Measurements from ENCODE around the gene TCF25. TPM values are rescaled to one million over a fixed set of nuclear protein-coding genes. Genes with fewer than 3 reads are reported as not detected.

TCF25 gene
- total and polyA plus RNA-seq, 8 donors = 147 to 189 (median 160) TPM

GRCh38 chr16:89918453-89919347, 45.3 kb downstream of the TCF25 start, which contains the start of gene MC1R:
TSS of gene MC1R (plus strand) at chr16:89918862. CDS start at chr16:89919259, 397 bp downstream.
- Histone ChIP-seq H3K27ac (peak within 1 kb of the TSS; percentile 15 to 62), H3K4me1 (peaks cover 30 to 58% of the 10 kb centered on the region in 2 donors), H3K27me3 (peaks cover 0 to 61% of the 10 kb centered on the region in 2 donors), H3K36me3 (peaks cover 0 to under 1% of the 10 kb centered on the region in 2 donors), H3K4me3 (peak within 1 kb of the TSS; percentile 10 to 23), H3K9me3 (no peaks in the 10 kb centered on the region)
- TF ChIP-seq CTCF (IDR thresholded peaks at IDR 0.05) = peak; percentile 14 to 21
- DNase-seq (peak in 2 of 4 donors; percentile 46 to 75), ATAC-seq (no peak)
- intact Hi-C loops (cut with DNase I) = no loop called here

GRCh38 chr16:89919535-89920406, 46.4 kb downstream of the TCF25 start:
- no peaks in the 10 kb centered on the region for H3K36me3 ChIP-seq
- TF ChIP-seq CTCF (IDR thresholded peaks at IDR 0.05) = no peak
- H3K4me3 ChIP-seq = no peak overlapping the region
- intact Hi-C loops (cut with DNase I) = no loop called here
- H3K4me1 ChIP-seq = peaks cover 39 to 68% of the 10 kb centered on the region in 2 donors
- peaks cover 6 to 72% of the 10 kb centered on the region in 2 donors for H3K27me3 ChIP-seq
- DNase-seq (peak in 1 of 4 donors; percentile 79), ATAC-seq (no peak)
- no peak overlapping the region for H3K27ac ChIP-seq
- no peaks in the 10 kb centered on the region for H3K9me3 ChIP-seq

GRCh38 chr16:89920723-89921122, 47.3 kb downstream of the TCF25 start:
- intact Hi-C loops (cut with DNase I) = no loop called here
- Histone ChIP-seq H3K4me3 (no peak overlapping the region), H3K4me1 (peaks cover 43 to 77% of the 10 kb centered on the region in 2 donors), H3K36me3 (no peaks in the 10 kb centered on the region), H3K9me3 (no peaks in the 10 kb centered on the region), H3K27me3 (peaks cover 6 to 81% of the 10 kb centered on the region in 2 donors), H3K27ac (no peak overlapping the region)
- no peak for TF ChIP-seq CTCF (IDR thresholded peaks at IDR 0.05)
- ATAC-seq (no peak), DNase-seq (no peak)

- peaks cover 45 to 82% of the 10 kb centered on the region in 2 donors for H3K4me1 ChIP-seq
- intact Hi-C loops (cut with DNase I) = no loop called here
- peak overlapping the region in 1 of 2 donors; percentile 61 for H3K4me3 ChIP-seq
- DNase-seq (peak in 1 of 4 donors; percentile 72), ATAC-seq (no peak)
- H3K27me3 ChIP-seq = peaks cover 6 to 86% of the 10 kb centered on the region in 2 donors
- no peaks in the 10 kb centered on the region for H3K9me3 ChIP-seq
- peak overlapping the region; percentile 86 to 96 for H3K27ac ChIP-seq
- H3K36me3 ChIP-seq = no peaks in the 10 kb centered on the region
- no peak for TF ChIP-seq CTCF (IDR thresholded peaks at IDR 0.05)
Measured at GRCh38 chr16:89921131-89921701, 47.8 kb downstream of the TCF25 start.
